Smooth muscle cell (in vitro differentiated cells): ENCODE data around the gene FGD3. TPM values are rescaled to one million over a fixed set of nuclear protein-coding genes. Genes with fewer than 3 reads are reported as not detected.

Experiments
- DNase-seq: peaks from one replicate; lab custom pipeline; 2025; ENCODE audit not compliant: unreplicated experiment; lab: John Stamatoyannopoulos, UW
- H2AFZ ChIP-seq: fragments of 200-600 bp; sonication (generic); 2 replicates; pipeline ENCODE4 v1.6.0; 2016; ENCODE audit warnings: antibody characterized with exemption, low read depth, mild to moderate bottlenecking
- H3F3A ChIP-seq: fragments of 200-600 bp; sonication (generic); 2 replicates; pipeline ENCODE4 v1.6.0; 2017; ENCODE audit warnings: antibody characterized with exemption, low read depth
- H3K27ac ChIP-seq: fragments of 200-600 bp; sonication (generic); 2 replicates; pipeline ENCODE4 v1.5.1; 2016; ENCODE audit warnings: low read depth, mild to moderate bottlenecking
- H3K27me3 ChIP-seq: fragments of 200-600 bp; sonication (generic); 2 replicates; pipeline ENCODE4 v1.6.1; 2016; ENCODE audit warnings: low read depth, mild to moderate bottlenecking
- H3K36me3 ChIP-seq: fragments of 200-600 bp; sonication (generic); 2 replicates; pipeline ENCODE4 v1.5.1; 2016; ENCODE audit warnings: low read depth
- H3K4me1 ChIP-seq: fragments of 200-600 bp; sonication (generic); 2 replicates; pipeline ENCODE4 v1.5.1; 2016; ENCODE audit warnings: low read depth
- H3K4me2 ChIP-seq: fragments of 200-600 bp; sonication (generic); 2 replicates; pipeline ENCODE4 v1.6.0; 2016; ENCODE audit warnings: mild to moderate bottlenecking
- H3K4me3 ChIP-seq: fragments of 200-600 bp; sonication (generic); 2 replicates; pipeline ENCODE4 v1.5.1; 2016; ENCODE audit warnings: mild to moderate bottlenecking
- H3K79me2 ChIP-seq: fragments of 200-600 bp; sonication (generic); 2 replicates; pipeline ENCODE4 v1.6.0; 2016; ENCODE audit warnings: low read depth, mild to moderate bottlenecking
- H3K9ac ChIP-seq: fragments of 200-600 bp; sonication (generic); 2 replicates; pipeline ENCODE4 v1.6.0; 2016; ENCODE audit warnings: low read depth
- H3K9me3 ChIP-seq: fragments of 200-600 bp; sonication (generic); replicated peaks from 2 replicates; pipeline ENCODE4 v1.5.1; 2016; ENCODE audit warnings: low read depth
- H4K20me1 ChIP-seq: fragments of 200-600 bp; sonication (generic); 2 replicates; pipeline ENCODE4 v1.6.0; 2016; ENCODE audit warnings: low read depth
- WGBS: methylation state at CpG from one replicate; pipeline ENCODE4 v1.1.7; 2016; ENCODE audit warnings: low lambda C conversion rate; 5-methylcytosine and 5-hydroxymethylcytosine counted together
- polyA plus RNA-seq: library from polyadenylated mRNA; unstranded; fragments of >200 nt; fragmentation: Nextera tagmentation; extraction: Ambion mirVana; gene quantifications from 2 replicates; pipeline ENCODE4 v1.2.1, GENCODE V29; 2016
- total RNA-seq: library from RNA; depleted of rRNA; stranded (reverse); fragments of >200 nt; gene quantifications from 2 replicates; pipeline ENCODE4 v1.2.3, GENCODE V29; 2014
- TF ChIP-seq, protein P1 (sequence below): fragments of 200-600 bp; sonication (generic); IDR thresholded peaks from 2 replicates; pipeline ENCODE4 v1.5.1; 2017; ENCODE audit warnings: borderline replicate concordance, mild to moderate bottlenecking, antibody characterized with exemption; ENCODE audit not compliant: insufficient read depth, poor library complexity, severe bottlenecking

FGD3 gene
- total and polyA plus RNA-seq, 2 experiments from 2014 or later = 1.1 to 2.1 TPM

DNA sequence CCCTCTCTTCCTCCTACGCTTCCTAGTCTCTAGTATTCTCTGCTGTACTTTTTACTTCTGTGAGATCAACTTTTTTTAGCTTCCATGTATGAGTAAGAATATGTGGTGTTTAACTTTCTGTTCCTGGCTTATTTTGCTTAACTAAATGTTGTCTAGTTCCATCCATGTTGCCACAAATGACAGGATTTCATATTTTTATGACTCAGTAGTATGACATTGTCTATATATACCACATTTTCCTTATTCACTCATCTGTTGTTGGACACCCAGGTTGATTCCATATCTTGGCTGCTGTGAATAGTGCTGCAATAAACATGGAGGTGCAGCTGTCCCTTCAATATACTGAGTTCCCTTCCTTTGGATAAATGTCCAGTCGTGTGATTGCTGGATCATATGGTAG is 34.8 kb downstream of the FGD3 start:
- TF ChIP-seq, protein P1, sequence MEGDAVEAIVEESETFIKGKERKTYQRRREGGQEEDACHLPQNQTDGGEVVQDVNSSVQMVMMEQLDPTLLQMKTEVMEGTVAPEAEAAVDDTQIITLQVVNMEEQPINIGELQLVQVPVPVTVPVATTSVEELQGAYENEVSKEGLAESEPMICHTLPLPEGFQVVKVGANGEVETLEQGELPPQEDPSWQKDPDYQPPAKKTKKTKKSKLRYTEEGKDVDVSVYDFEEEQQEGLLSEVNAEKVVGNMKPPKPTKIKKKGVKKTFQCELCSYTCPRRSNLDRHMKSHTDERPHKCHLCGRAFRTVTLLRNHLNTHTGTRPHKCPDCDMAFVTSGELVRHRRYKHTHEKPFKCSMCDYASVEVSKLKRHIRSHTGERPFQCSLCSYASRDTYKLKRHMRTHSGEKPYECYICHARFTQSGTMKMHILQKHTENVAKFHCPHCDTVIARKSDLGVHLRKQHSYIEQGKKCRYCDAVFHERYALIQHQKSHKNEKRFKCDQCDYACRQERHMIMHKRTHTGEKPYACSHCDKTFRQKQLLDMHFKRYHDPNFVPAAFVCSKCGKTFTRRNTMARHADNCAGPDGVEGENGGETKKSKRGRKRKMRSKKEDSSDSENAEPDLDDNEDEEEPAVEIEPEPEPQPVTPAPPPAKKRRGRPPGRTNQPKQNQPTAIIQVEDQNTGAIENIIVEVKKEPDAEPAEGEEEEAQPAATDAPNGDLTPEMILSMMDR = no peak
- DNase-seq = no peak
- H3K4me2 ChIP-seq = no peak overlapping the region
- H3K9me3 ChIP-seq = peaks cover 14% of the 10 kb centered on the region
- H4K20me1 ChIP-seq = no peaks in the 10 kb centered on the region
- no peaks in the 10 kb centered on the region for H3F3A ChIP-seq
- WGBS = 79% methylated on average over 2 of the region's 2 CpGs
- no peak overlapping the region for H2AFZ ChIP-seq
- H3K4me3 ChIP-seq = no peak overlapping the region
- H3K4me1 ChIP-seq = no peaks in the 10 kb centered on the region
- no peaks in the 10 kb centered on the region for H3K27me3 ChIP-seq
- H3K36me3 ChIP-seq = no peaks in the 10 kb centered on the region
- no peak overlapping the region for H3K27ac ChIP-seq
- H3K9ac ChIP-seq = no peak overlapping the region
- H3K79me2 ChIP-seq = no peaks in the 10 kb centered on the region

DNA sequence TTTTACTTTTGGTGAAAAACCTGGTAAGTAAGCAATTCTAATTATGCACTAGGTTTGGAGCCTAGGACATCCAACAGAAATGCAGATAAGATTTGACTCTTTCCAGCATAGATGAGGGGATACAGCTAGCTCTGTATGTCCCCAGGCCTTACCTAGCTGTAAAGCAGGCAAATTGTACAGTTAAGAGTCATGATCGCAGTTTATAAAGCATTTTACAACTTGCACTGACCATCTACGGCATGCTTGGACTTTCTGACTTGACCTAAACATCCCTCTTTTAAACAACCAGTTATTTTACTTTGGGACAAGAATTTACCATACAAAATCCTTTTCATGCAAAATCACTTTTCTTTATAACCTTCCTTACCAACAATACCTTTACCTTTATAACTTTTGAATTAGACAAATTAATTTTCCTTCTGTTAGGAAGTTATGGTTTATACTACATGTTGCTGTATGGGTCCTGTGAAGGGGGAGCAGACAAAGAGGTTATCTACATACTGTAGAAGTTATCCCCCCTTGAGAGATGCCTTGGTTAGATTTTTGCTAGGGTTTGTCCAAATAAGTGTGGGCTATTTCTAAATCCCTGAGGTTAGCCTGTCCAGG is 36.8 kb downstream of the FGD3 start:
- WGBS = 32% methylated on average over 2 of the region's 2 CpGs
- no peaks in the 10 kb centered on the region for H4K20me1 ChIP-seq
- H3K27ac ChIP-seq = no peak overlapping the region
- H3K4me1 ChIP-seq = no peaks in the 10 kb centered on the region
- no peaks in the 10 kb centered on the region for H3K79me2 ChIP-seq
- no peak for DNase-seq
- H3K9ac ChIP-seq = no peak overlapping the region
- H3K27me3 ChIP-seq = no peaks in the 10 kb centered on the region
- H3K4me2 ChIP-seq = no peak overlapping the region
- TF ChIP-seq, protein P1 = no peak
- H2AFZ ChIP-seq = no peak overlapping the region
- H3K4me3 ChIP-seq = no peak overlapping the region
- H3K36me3 ChIP-seq = no peaks in the 10 kb centered on the region
- no peaks in the 10 kb centered on the region for H3F3A ChIP-seq
- peaks cover 14% of the 10 kb centered on the region for H3K9me3 ChIP-seq

DNA sequence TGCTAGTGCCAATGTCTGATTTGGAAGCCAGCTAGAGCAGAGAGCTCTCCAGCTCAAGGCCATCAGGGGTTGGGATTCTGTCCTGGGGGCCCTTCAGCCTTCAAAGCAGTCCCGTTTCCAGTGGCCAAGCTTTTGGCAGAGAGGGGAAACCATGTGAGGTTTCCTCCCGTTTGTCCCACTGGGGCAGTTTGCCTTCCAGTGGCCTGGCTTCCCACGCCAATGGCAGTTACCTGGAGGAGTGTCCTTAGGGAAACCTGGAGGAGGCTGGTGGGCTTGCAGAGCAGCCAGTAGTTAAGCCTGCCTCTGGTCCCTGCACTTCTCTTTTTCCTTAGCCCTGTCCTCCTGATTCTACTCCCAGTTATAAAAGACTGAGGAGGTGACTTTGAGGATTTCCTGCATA is 37.7 kb downstream of the FGD3 start:
- no peak for DNase-seq
- Histone ChIP-seq H3K27me3 (no peaks in the 10 kb centered on the region), H3K36me3 (no peaks in the 10 kb centered on the region), H3K9me3 (peaks cover 14% of the 10 kb centered on the region), H3K9ac (no peak overlapping the region), H3K4me3 (no peak overlapping the region), H3K27ac (no peak overlapping the region), H3K4me2 (no peak overlapping the region), H3K4me1 (no peaks in the 10 kb centered on the region), H4K20me1 (no peaks in the 10 kb centered on the region), H3K79me2 (no peaks in the 10 kb centered on the region), H2AFZ (no peak overlapping the region), H3F3A (no peaks in the 10 kb centered on the region)
- TF ChIP-seq, protein P1 = no peak
- 84% methylated on average over 3 of the region's 3 CpGs for WGBS
